ENCODE results near the gene TSPAN18.

TSPAN18 gene

GRCh38 chr11:44825058-44825785 is 98.5 kb downstream of the TSPAN18 start:
- no peak for DNase-seq (ENCODE audit: low read depth)
- H3K4me3 ChIP-seq (ENCODE audit: low read depth, low read length), result no peak overlapping the region
- TF ChIP-seq, protein P1, sequence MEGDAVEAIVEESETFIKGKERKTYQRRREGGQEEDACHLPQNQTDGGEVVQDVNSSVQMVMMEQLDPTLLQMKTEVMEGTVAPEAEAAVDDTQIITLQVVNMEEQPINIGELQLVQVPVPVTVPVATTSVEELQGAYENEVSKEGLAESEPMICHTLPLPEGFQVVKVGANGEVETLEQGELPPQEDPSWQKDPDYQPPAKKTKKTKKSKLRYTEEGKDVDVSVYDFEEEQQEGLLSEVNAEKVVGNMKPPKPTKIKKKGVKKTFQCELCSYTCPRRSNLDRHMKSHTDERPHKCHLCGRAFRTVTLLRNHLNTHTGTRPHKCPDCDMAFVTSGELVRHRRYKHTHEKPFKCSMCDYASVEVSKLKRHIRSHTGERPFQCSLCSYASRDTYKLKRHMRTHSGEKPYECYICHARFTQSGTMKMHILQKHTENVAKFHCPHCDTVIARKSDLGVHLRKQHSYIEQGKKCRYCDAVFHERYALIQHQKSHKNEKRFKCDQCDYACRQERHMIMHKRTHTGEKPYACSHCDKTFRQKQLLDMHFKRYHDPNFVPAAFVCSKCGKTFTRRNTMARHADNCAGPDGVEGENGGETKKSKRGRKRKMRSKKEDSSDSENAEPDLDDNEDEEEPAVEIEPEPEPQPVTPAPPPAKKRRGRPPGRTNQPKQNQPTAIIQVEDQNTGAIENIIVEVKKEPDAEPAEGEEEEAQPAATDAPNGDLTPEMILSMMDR (IDR thresholded peaks at IDR 0.05; ENCODE audit: low read depth, low read length, missing control alignments), result no peak

DNA sequence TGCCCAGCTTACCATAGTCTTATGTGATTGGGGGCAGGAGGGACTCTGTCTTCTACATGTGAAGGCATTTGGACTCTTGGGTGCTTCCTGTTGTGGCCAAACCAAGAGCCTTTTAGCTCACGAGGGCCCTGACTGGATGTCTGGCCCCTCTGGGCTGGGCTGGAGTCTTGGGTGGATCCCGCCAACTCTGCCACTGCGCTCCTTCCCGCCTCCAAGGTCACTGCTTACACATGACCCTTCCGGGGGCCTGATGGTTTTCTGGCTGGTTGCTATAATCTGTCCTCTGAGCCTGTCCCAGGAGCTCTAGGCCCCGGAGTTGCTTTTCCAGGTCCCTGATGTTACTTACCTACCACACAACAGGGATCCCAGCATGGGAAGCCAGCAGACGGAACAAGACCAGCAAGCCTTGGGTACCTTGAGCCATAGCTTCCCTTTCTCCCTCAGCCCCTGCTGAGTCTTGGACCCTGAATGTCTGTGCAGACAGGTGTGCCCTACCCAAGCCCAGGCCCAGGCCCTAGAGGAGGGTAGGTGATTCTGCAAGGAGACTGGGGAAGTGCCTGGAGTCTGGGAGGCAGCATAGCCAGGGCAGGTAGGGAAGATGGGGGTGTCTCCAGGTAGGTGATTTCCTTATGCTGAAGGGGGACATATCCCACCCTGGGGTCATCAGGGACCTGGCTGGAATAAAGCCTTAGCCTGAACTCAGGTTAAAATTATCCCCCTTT is 100.3 kb downstream of the TSPAN18 start:
- TF ChIP-seq, protein P1 (IDR thresholded peaks at IDR 0.05; ENCODE audit: low read depth, low read length, missing control alignments), result no peak
- no peak for DNase-seq (ENCODE audit: low read depth)
- H3K4me3 ChIP-seq (ENCODE audit: low read depth, low read length), result no peak overlapping the region

DNA sequence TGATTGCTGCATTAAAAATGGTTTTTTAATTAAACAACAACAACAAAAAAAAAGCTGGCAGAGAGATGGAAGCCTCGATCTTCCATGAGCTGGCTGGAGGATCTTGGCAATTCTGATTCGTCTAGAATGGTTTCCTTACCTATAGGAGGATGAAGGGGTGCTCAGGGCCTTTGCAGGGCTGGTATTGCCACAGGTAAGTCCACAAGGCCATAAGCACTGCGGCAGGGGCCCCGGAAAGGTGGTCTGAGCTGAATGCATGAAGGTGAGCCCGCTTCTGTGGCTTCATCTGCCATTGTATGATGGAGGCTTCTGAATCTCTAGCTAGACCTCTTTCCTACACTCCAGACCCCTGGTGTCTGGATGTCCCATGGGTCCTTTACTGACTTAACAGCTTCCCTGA is 101.5 kb downstream of the TSPAN18 start:
- TF ChIP-seq, protein P1 (IDR thresholded peaks at IDR 0.05; ENCODE audit: low read depth, low read length, missing control alignments), result no peak
- DNase-seq (ENCODE audit: low read depth), result no peak
- H3K4me3 ChIP-seq (ENCODE audit: low read depth, low read length), result no peak overlapping the region

DNA sequence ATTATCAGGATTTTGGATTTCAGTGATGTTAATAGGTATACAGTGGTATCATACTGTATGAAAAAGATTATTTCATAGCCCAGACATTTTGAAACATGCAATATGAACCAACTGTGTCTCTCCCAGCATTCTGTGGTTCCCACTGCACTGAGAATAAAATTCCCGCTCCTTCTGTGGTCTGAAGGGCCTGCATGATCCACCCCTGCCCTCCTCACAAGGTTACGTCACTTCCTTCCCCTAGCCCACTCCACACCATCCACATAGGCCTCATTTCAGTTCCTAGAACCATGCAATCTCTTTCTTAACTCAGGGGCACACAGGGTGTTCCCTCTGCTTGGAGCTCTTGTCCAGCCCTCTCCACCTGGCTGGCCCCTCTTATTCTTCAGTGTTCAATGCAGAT is 103.1 kb downstream of the TSPAN18 start:
- TF ChIP-seq, protein P1 (IDR thresholded peaks at IDR 0.05; ENCODE audit: low read depth, low read length, missing control alignments), result no peak
- DNase-seq (ENCODE audit: low read depth), result no peak
- H3K4me3 ChIP-seq (ENCODE audit: low read depth, low read length), result no peak overlapping the region

GRCh38 chr11:44831605-44832394 is 105.0 kb downstream of the TSPAN18 start:
- H3K4me3 ChIP-seq (ENCODE audit: low read depth, low read length), result no peak overlapping the region
- no peak for DNase-seq (ENCODE audit: low read depth)
- TF ChIP-seq, protein P1 (IDR thresholded peaks at IDR 0.05; ENCODE audit: low read depth, low read length, missing control alignments), result no peak

DNA sequence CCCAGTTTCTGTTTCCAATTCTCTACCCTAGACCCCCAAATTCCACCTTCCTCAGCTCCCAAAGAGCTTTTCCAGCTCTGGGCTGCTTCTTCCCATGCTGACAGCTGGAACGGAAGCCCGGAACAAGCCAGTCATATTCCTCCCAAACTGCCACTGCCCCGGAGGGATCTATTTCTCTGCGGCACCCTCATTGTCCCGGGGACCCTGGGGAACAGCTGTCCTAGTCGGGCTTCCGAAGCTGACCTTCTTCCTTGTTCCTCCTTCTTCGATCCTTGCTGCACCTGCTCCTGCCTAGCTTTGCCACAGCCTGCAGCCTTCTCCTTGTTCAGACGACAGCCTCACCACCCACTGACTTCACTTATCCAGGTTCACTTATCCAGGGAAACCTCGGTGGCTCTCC is 105.7 kb downstream of the TSPAN18 start:
- H3K4me3 ChIP-seq (ENCODE audit: low read depth, low read length), result no peak overlapping the region
- TF ChIP-seq, protein P1 (IDR thresholded peaks at IDR 0.05; ENCODE audit: low read depth, low read length, missing control alignments), result no peak
- no peak for DNase-seq (ENCODE audit: low read depth)
